Colonic mucosa (tissue), 4 donors: ENCODE results near the gene BBOF1. TPM values are rescaled to one million over a fixed set of nuclear protein-coding genes. Genes with fewer than 3 reads are reported as not detected.

Source experiments
- DNase-seq: peaks from one replicate; pipeline ENCODE4 v3.0.0-alpha.2; 2020
- H3K27ac ChIP-seq: fragments of 200-600 bp; one replicate; pipeline ENCODE4 v1.8.0; 2021
- H3K27me3 ChIP-seq: fragments of 200-600 bp; one replicate; pipeline ENCODE4 v1.8.0; 2021
- H3K36me3 ChIP-seq: fragments of 200-600 bp; one replicate; pipeline ENCODE4 v1.8.0; 2021
- H3K4me1 ChIP-seq: fragments of 200-600 bp; one replicate; pipeline ENCODE4 v1.8.0; 2021; ENCODE audit warnings: mild to moderate bottlenecking
- H3K4me3 ChIP-seq: fragments of 200-600 bp; one replicate; pipeline ENCODE4 v1.8.0; 2021
- H3K9ac ChIP-seq, 2 donors: one replicate each; pipeline ENCODE4 v1.7.0; 2013; ENCODE audit warnings: control low read depth in 2 of 2, low read depth in 2 of 2, low read length in 2 of 2
- H3K9me3 ChIP-seq: fragments of 200-600 bp; one replicate; pipeline ENCODE4 v1.8.0; 2021
- CTCF ChIP-seq: fragments of 200-600 bp; IDR thresholded peaks from one replicate; pipeline ENCODE4 v1.8.0; 2022; ENCODE audit warnings: antibody characterized with exemption, mild to moderate bottlenecking
- intact Hi-C: fragments of 100-400 bp; cut with DNase I; formaldehyde crosslinking; loops from one replicate; pipeline ENCODE4 v1.14.1; 2022
- total RNA-seq, 2 donors: library from RNA; stranded (reverse); fragmentation: NEBNext Ultra II Directional in 1 of 2; extraction: Animal tissue kit (Norgen Biotek cat#: 25700) in 1 of 2; gene quantifications; one replicate each; pipeline ENCODE4 v1.2.1, GENCODE V29; 2021
- donor health status: healthy.
- donor health status: DM: no; HTN: no; CAD: no.
- donor health status: DM: no; HTN: no; CAD: no.

BBOF1 gene
- total RNA-seq, 2 donors from 2014 or later = 1.4 to 2.8 TPM

GRCh38 chr14:74077401-74077800 is 58.3 kb downstream of the BBOF1 start:
- no peaks in the 10 kb centered on the region for H3K36me3 ChIP-seq
- no peak for TF ChIP-seq CTCF
- no peak overlapping the region for H3K4me3 ChIP-seq
- H3K9ac ChIP-seq = no peak overlapping the region
- H3K27me3 ChIP-seq = no peaks in the 10 kb centered on the region
- no peak overlapping the region for H3K27ac ChIP-seq
- no peak for DNase-seq
- intact Hi-C loops = no loop called here
- no peaks in the 10 kb centered on the region for H3K4me1 ChIP-seq
- H3K9me3 ChIP-seq = no peaks in the 10 kb centered on the region

GRCh38 chr14:74080820-74081460 is 61.8 kb downstream of the BBOF1 start:
- Histone ChIP-seq H3K9ac (no peak overlapping the region), H3K27me3 (no peaks in the 10 kb centered on the region), H3K36me3 (no peaks in the 10 kb centered on the region), H3K4me1 (peaks cover 6% of the 10 kb centered on the region), H3K27ac (no peak overlapping the region), H3K9me3 (no peaks in the 10 kb centered on the region), H3K4me3 (no peak overlapping the region)
- intact Hi-C loops = no loop called here
- no peak for TF ChIP-seq CTCF
- no peak for DNase-seq

GRCh38 chr14:74081491-74081890 is 62.3 kb downstream of the BBOF1 start:
- Histone ChIP-seq H3K9me3 (no peaks in the 10 kb centered on the region), H3K9ac (no peak overlapping the region), H3K36me3 (no peaks in the 10 kb centered on the region), H3K4me3 (no peak overlapping the region), H3K4me1 (peaks cover 10% of the 10 kb centered on the region), H3K27me3 (no peaks in the 10 kb centered on the region), H3K27ac (no peak overlapping the region)
- intact Hi-C loops = no loop called here
- TF ChIP-seq CTCF = no peak
- DNase-seq = no peak

GRCh38 chr14:74083161-74083560 is 64.0 kb downstream of the BBOF1 start:
- Histone ChIP-seq H3K27ac (no peak overlapping the region), H3K36me3 (no peaks in the 10 kb centered on the region), H3K4me3 (no peak overlapping the region), H3K4me1 (peaks cover 10% of the 10 kb centered on the region), H3K9me3 (no peaks in the 10 kb centered on the region), H3K9ac (no peak overlapping the region), H3K27me3 (no peaks in the 10 kb centered on the region)
- intact Hi-C loops = no loop called here
- no peak for TF ChIP-seq CTCF
- no peak for DNase-seq

GRCh38 chr14:74083784-74084276 is 64.7 kb downstream of the BBOF1 start:
- no peak for DNase-seq
- no peaks in the 10 kb centered on the region for H3K27me3 ChIP-seq
- H3K9me3 ChIP-seq = no peaks in the 10 kb centered on the region
- TF ChIP-seq CTCF = no peak
- peaks cover 10% of the 10 kb centered on the region for H3K4me1 ChIP-seq
- peak overlapping the region; percentile 54 for H3K27ac ChIP-seq
- intact Hi-C loops = no loop called here
- H3K36me3 ChIP-seq = no peaks in the 10 kb centered on the region
- peak overlapping the region; percentile 74 for H3K4me3 ChIP-seq
- H3K9ac ChIP-seq = peak overlapping the region; percentile 88 to 90
